CD1c-positive myeloid dendritic cell (primary cell): ENCODE data around the gene DDX39A.

Source experiments
- DNase-seq: peaks from one replicate; pipeline ENCODE4 v3.0.0-alpha.2; 2016; ENCODE audit errors: extremely low spot score

DDX39A gene

GRCh38 chr19:14363183-14364097 lies 55.7 kb downstream of the DDX39A start:
- peak; percentile 63 for DNase-seq

DNA sequence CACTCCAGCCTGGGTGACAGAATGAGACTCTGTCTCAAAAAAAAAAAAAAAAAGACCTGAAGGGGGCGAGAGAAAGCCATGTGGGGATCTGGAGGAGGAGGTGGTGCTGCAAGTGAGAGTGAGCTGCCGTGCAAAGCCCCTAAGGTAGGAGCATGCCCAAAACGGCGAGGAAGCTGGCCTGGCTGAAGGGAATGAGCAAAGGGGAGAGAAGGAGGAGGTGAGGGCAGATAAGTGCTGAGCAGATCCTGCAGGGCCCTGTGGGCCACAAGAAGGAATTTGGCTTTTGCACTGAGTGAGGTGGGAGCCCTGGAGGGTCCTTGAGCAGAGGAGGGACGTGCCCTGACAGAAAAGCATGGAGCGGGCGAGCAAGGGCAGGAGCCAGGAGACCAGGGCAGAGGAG lies 57.3 kb downstream of the DDX39A start:
- peak; percentile 43 for DNase-seq
